H1 (cell line): Measurements from ENCODE around the gene ARHGAP32. TPM values are rescaled to one million over a fixed set of nuclear protein-coding genes. Genes with fewer than 3 reads are reported as not detected.

ENCODE experiments used
- CTCF ChIA-PET: fragments of 300-600 bp; sonication (Branson Sonifier 250); formaldehyde crosslinking; loops from one replicate; lab custom pipeline; 2021; ENCODE audit not compliant: partially characterized antibody; lab: Charles Lee
- POLR2A ChIA-PET: fragments of 300-600 bp; sonication (Branson Sonifier 250); formaldehyde crosslinking; loops from one replicate; lab custom pipeline; 2021; ENCODE audit warnings: inconsistent platforms; ENCODE audit not compliant: partially characterized antibody; lab: Charles Lee
- DNase-seq, 2 experiments: peaks; one replicate each; pipeline versions ENCODE4 v3.0.0 to v3.0.0-alpha.2; 2010 to 2022; ENCODE audit warnings: low spot score in 2 of 2, low read depth in 1 of 2, mixed read lengths in 1 of 2
- FAIRE-seq: peaks from 2 replicates; lab custom pipeline; 2011; peaks lifted over from hg19 to GRCh38; lab: Jason Lieb, UNC
- H2AFZ ChIP-seq: 2 replicates; pipeline ENCODE4 v1.8.1; 2012; ENCODE audit warnings: low read length, inconsistent platforms
- H2AK5ac ChIP-seq: 2 replicates; pipeline ENCODE4 v1.6.1; 2013; ENCODE audit warnings: low read depth, low read length
- H2BK120ac ChIP-seq: replicated peaks from 2 replicates; pipeline ENCODE3; 2013; ENCODE audit warnings: low read depth, low read length, inconsistent platforms
- H2BK12ac ChIP-seq: 2 replicates; pipeline ENCODE4 v1.6.1; 2013; ENCODE audit warnings: low read depth, low read length
- H2BK15ac ChIP-seq: 2 replicates; pipeline ENCODE4 v1.6.1; 2013; ENCODE audit warnings: low read length
- H2BK20ac ChIP-seq: 2 replicates; pipeline ENCODE4 v1.6.1; 2013; ENCODE audit warnings: low read length
- H2BK5ac ChIP-seq: 2 replicates; pipeline ENCODE4 v1.6.1; 2013; ENCODE audit warnings: low read depth, low read length
- H3K14ac ChIP-seq: 2 replicates; pipeline ENCODE4 v1.6.1; 2013; ENCODE audit warnings: inconsistent platforms; ENCODE audit not compliant: insufficient read length
- H3K18ac ChIP-seq: 2 replicates; pipeline ENCODE4 v1.6.1; 2013; ENCODE audit warnings: low read length; ENCODE audit errors: extremely low read depth
- H3K23ac ChIP-seq: 2 replicates; pipeline ENCODE4 v1.6.1; 2013; ENCODE audit warnings: inconsistent platforms; ENCODE audit not compliant: insufficient read length
- H3K23me2 ChIP-seq: 2 replicates; pipeline ENCODE4 v1.6.1; 2013; ENCODE audit warnings: low read depth, low read length
- H3K27ac ChIP-seq: 2 replicates; pipeline ENCODE4 v1.6.1; 2011; ENCODE audit warnings: low read depth, low read length, inconsistent platforms
- H3K27me3 ChIP-seq, 4 experiments: replicated peaks in 1 of 4; 1 replicate in 1 of 4; 2 replicates in 3 of 4; pipeline versions ENCODE4 v1.6.1 to v1.8.1; 2011 to 2013; ENCODE audit warnings: low read length in 3 of 4, mild to moderate bottlenecking in 3 of 4, inconsistent platforms in 2 of 4, mixed read lengths in 2 of 4, moderate library complexity in 1 of 4; ENCODE audit not compliant: control insufficient read depth in 3 of 4, insufficient read depth in 3 of 4; ENCODE audit errors: extremely low read depth in 1 of 4
- H3K36me3 ChIP-seq, 4 experiments: 2 replicates each; pipeline versions ENCODE4 v1.6.1 to v1.8.1; 2011 to 2013; ENCODE audit warnings: mild to moderate bottlenecking in 4 of 4, low read length in 3 of 4, moderate library complexity in 2 of 4, control low read depth in 1 of 4, inconsistent platforms in 1 of 4; ENCODE audit not compliant: insufficient read depth in 4 of 4, control insufficient read depth in 2 of 4
- H3K4ac ChIP-seq: replicated peaks from 2 replicates; pipeline ENCODE3; 2013; ENCODE audit warnings: low read length, low read depth, mixed read lengths, inconsistent platforms; ENCODE audit not compliant: insufficient read length
- H3K4me1 ChIP-seq, 4 experiments: replicated peaks in 1 of 4; 1 replicate in 1 of 4; 2 replicates in 3 of 4; pipeline versions ENCODE4 v1.6.1 to v1.8.1; 2011 to 2013; ENCODE audit warnings: low read length in 3 of 4, inconsistent platforms in 2 of 4, mixed read lengths in 1 of 4; ENCODE audit not compliant: insufficient read depth in 4 of 4, control insufficient read depth in 3 of 4
- H3K4me2 ChIP-seq, 2 experiments: 2 replicates each; pipeline versions ENCODE4 v1.6.1 to v1.8.1; 2011 to 2013; ENCODE audit warnings: low read depth in 2 of 2, low read length in 2 of 2, control low read depth in 1 of 2, inconsistent platforms in 1 of 2, mild to moderate bottlenecking in 1 of 2; ENCODE audit not compliant: insufficient read depth in 1 of 2
- H3K4me3 ChIP-seq, 4 experiments: fragments of 200-600, 300-600 bp in 1 of 4; sonication (generic), shearing (Covaris generic), sonication (Bioruptor Twin) in 1 of 4; 2 replicates each; pipeline versions ENCODE4 v1.5.1 to v1.8.1; 2011 to 2016; ENCODE audit warnings: low read length in 4 of 4, low read depth in 3 of 4, control low read depth in 2 of 4, inconsistent platforms in 2 of 4, mild to moderate bottlenecking in 2 of 4, mixed read lengths in 1 of 4, moderate library complexity in 1 of 4; ENCODE audit not compliant: insufficient read depth in 2 of 4; ENCODE audit errors: extremely low read depth in 1 of 4
- H3K56ac ChIP-seq: replicated peaks from 2 replicates; pipeline ENCODE3; 2013; ENCODE audit warnings: low read depth, mild to moderate bottlenecking, mixed read lengths, low read length, inconsistent platforms; ENCODE audit not compliant: insufficient read length
- H3K79me1 ChIP-seq: 2 replicates; pipeline ENCODE4 v1.6.1; 2013; ENCODE audit warnings: low read depth, low read length, control low read depth
- H3K79me2 ChIP-seq, 2 experiments: 2 replicates each; pipeline versions ENCODE4 v1.6.1 to v1.8.1; 2012 to 2013; ENCODE audit warnings: low read length in 2 of 2, mild to moderate bottlenecking in 2 of 2, inconsistent platforms in 1 of 2; ENCODE audit not compliant: insufficient read depth in 2 of 2, control insufficient read depth in 1 of 2
- H3K9ac ChIP-seq, 4 experiments: replicated peaks in 1 of 4; 1 replicate in 1 of 4; 2 replicates in 3 of 4; pipeline versions ENCODE4 v1.6.1 to v1.8.1; 2011 to 2013; ENCODE audit warnings: low read depth in 3 of 4, low read length in 3 of 4, control low read depth in 2 of 4, mild to moderate bottlenecking in 2 of 4, moderate library complexity in 2 of 4, inconsistent platforms in 1 of 4; ENCODE audit errors: extremely low read depth in 1 of 4
- H3K9me3 ChIP-seq, 2 experiments: 2 replicates each; pipeline versions ENCODE4 v1.6.1 to v1.8.1; 2012 to 2013; ENCODE audit warnings: mild to moderate bottlenecking in 2 of 2, moderate library complexity in 2 of 2, control low read depth in 1 of 2, inconsistent platforms in 1 of 2, low read depth in 1 of 2, low read length in 1 of 2, mixed read lengths in 1 of 2; ENCODE audit not compliant: insufficient read depth in 2 of 2
- H4K20me1 ChIP-seq, 2 experiments: replicated peaks in 1 of 2; 2 replicates each; pipeline versions ENCODE3 to v1.8.1; 2011 to 2013; ENCODE audit warnings: inconsistent platforms in 2 of 2, low read length in 2 of 2, mild to moderate bottlenecking in 1 of 2; ENCODE audit not compliant: insufficient read depth in 2 of 2, control insufficient read depth in 1 of 2
- H4K5ac ChIP-seq: 2 replicates; pipeline ENCODE4 v1.6.1; 2013; ENCODE audit warnings: low read length, low read depth, mixed read lengths, inconsistent platforms; ENCODE audit not compliant: insufficient read length
- H4K8ac ChIP-seq: 2 replicates; pipeline ENCODE4 v1.8.0; 2013; ENCODE audit warnings: mild to moderate bottlenecking, moderate library complexity, low read length, inconsistent platforms; ENCODE audit not compliant: insufficient read depth; ENCODE audit errors: extremely low read depth
- H4K91ac ChIP-seq: replicated peaks from 2 replicates; pipeline ENCODE3; 2013; ENCODE audit warnings: low read length, mixed read lengths, inconsistent platforms; ENCODE audit not compliant: insufficient read length
- CHD2 ChIP-seq: IDR thresholded peaks from 2 replicates; pipeline ENCODE4 v1.6.1; 2012; ENCODE audit warnings: low read length, improper control_type of control experiment
- CREB1 ChIP-seq: IDR thresholded peaks from 2 replicates; pipeline ENCODE4 v1.6.1; 2012; ENCODE audit warnings: inconsistent platforms
- EZH2 ChIP-seq: fragments of 200-600 bp; sonication (generic); IDR thresholded peaks from 2 replicates; pipeline ENCODE4 v1.7.1; 2012; ENCODE audit warnings: low read depth, mild to moderate bottlenecking, moderate library complexity, low read length, inconsistent platforms; ENCODE audit not compliant: severe bottlenecking
- JUN ChIP-seq: IDR thresholded peaks from 2 replicates; pipeline ENCODE4 v1.6.1; 2011; ENCODE audit warnings: low read depth, mild to moderate bottlenecking, improper control_type of control experiment, low read length
- POLR2A ChIP-seq, 2 experiments: IDR thresholded peaks; 1 replicate in 1 of 2; 2 replicates in 1 of 2; pipeline ENCODE4 v1.6.1; 2011; ENCODE audit warnings: low read depth in 2 of 2, low read length in 2 of 2, mild to moderate bottlenecking in 2 of 2; ENCODE audit errors: control extremely low read depth in 1 of 2
- SAP30 ChIP-seq: fragments of 300-600 bp; sonication (generic); IDR thresholded peaks from 2 replicates; pipeline ENCODE4 v1.7.1; 2012; ENCODE audit warnings: low read length, moderate library complexity, mild to moderate bottlenecking, inconsistent platforms; ENCODE audit not compliant: insufficient read depth, insufficient replicate concordance
- SIN3A ChIP-seq, 2 experiments: IDR thresholded peaks in 1 of 2; conservative IDR thresholded peaks in 1 of 2; 2 replicates each; pipeline ENCODE4 v1.6.1; 2011 to 2012; ENCODE audit warnings: low read length in 2 of 2, improper control_type of control experiment in 1 of 2, low read depth in 1 of 2, mild to moderate bottlenecking in 1 of 2
- TAF7 ChIP-seq: optimal IDR thresholded peaks from 2 replicates; pipeline ENCODE3; 2011; ENCODE audit warnings: low read depth, mild to moderate bottlenecking, inconsistent platforms, low read length, moderate library complexity, borderline replicate concordance
- TCF12 ChIP-seq: IDR thresholded peaks from 2 replicates; pipeline ENCODE4 v1.6.1; 2011; ENCODE audit warnings: low read depth, mild to moderate bottlenecking, low read length
- WGBS, 2 experiments: shearing (Covaris generic) in 1 of 2; methylation state at CpG; one replicate each; pipeline versions ENCODE4 v1.1.6 to v1.1.7; 2013 to 2015; ENCODE audit warnings: low lambda C conversion rate in 2 of 2, mixed read lengths in 2 of 2, inconsistent platforms in 1 of 2, low coverage in 1 of 2, missing lambda C conversion rate in 1 of 2; ENCODE audit not compliant: insufficient replicate concordance in 2 of 2, insufficient coverage in 1 of 2, insufficient read length in 1 of 2; ENCODE audit errors: extremely low coverage in 1 of 2, missing lambda C conversion rate in 1 of 2; 5-methylcytosine and 5-hydroxymethylcytosine counted together
- polyA plus RNA-seq, 7 experiments: library from polyadenylated mRNA; depleted of rRNA in 3 of 7; stranded (reverse) in 5 of 7; unstranded in 2 of 7; fragments of >200 nt in 5 of 7; fragments of 200-250 nt in 2 of 7; gene quantifications; 1 replicate in 5 of 7; 2 replicates in 1 of 7; 4 replicates in 1 of 7; pipeline versions ENCODE4 v1.2.1 to v1.2.3, GENCODE V29; 2011 to 2013; ENCODE audit warnings: missing spikeins in 2 of 7, mixed read lengths in 2 of 7
- total RNA-seq: library from RNA; stranded (reverse); fragmentation: NEBNext Ultra II Directional; extraction: Animal tissue kit (Norgen Biotek cat#: 25700); gene quantifications from 2 replicates; pipeline ENCODE4 v1.2.1, GENCODE V29; 2021

ARHGAP32 gene
- total and polyA plus RNA-seq, 2 of the 8 experiments (the other 6 are each of a cell fraction or from before 2014, with no cell fraction given): 13.7 to 30.0 TPM

GRCh38 chr11:128940156-128940555 lies 252.0 kb downstream of the ARHGAP32 start:
- peak overlapping the region; percentile 84; the same call in 1 of the 2 replicates for H2BK12ac ChIP-seq
- FAIRE-seq (no peak), DNase-seq (no peak)
- H4K20me1 ChIP-seq: no peaks in the 10 kb centered on the region
- 0 out of 2 replicates have a peak overlapping the region, but pooled peaks have one; percentile 61 for H2BK20ac ChIP-seq
- 86% methylated on average over 5 of the region's 5 CpGs; no CpG with 5 or more reads in 1 of the 2 experiments for WGBS, 2 experiments
- H3K4me1 ChIP-seq: peaks cover 0 to 12% (median 9%) of the 10 kb centered on the region in 4 experiments; a peak in 6 of 7 replicates
- H3K18ac ChIP-seq: peak overlapping the region; percentile 32; the same call in 1 of the 2 replicates
- H3K23ac ChIP-seq: no peak overlapping the region
- no peaks in the 10 kb centered on the region for H3K36me3 ChIP-seq
- CTCF ChIA-PET: interaction anchor here (1.0 to 14.7 kb wide), 8 partner anchors 10 to 436 kb away, joined by 3 to 243 read pairs (median 5); partner anchors contain the start of gene KCNJ5
- no peak overlapping the region for H4K8ac ChIP-seq
- H4K91ac ChIP-seq: peak overlapping the region; percentile 31
- H2AFZ ChIP-seq: peak overlapping the region; percentile 65; the same call in 1 of the 2 replicates
- no peak overlapping the region for H3K14ac ChIP-seq
- H3K27ac ChIP-seq: no peak overlapping the region
- H3K9ac ChIP-seq: no peak overlapping the region
- no peak overlapping the region for H3K4me2 ChIP-seq
- H3K23me2 ChIP-seq: no peaks in the 10 kb centered on the region
- no peak overlapping the region for H2BK15ac ChIP-seq
- no peak overlapping the region for H3K4me3 ChIP-seq
- 0 out of 2 replicates have a peak overlapping the region, but pooled peaks have one; percentile 45 for H2AK5ac ChIP-seq
- H3K9me3 ChIP-seq: no peaks in the 10 kb centered on the region
- no peaks in the 10 kb centered on the region for H3K79me1 ChIP-seq
- peaks cover 0 to 6% (median 0%) of the 10 kb centered on the region in 4 experiments; a peak in 3 of 7 replicates for H3K27me3 ChIP-seq
- H2BK120ac ChIP-seq: no peak overlapping the region
- no peak for TF ChIP-seq CHD2
- TF ChIP-seq CREB1: no peak
- no peak for TF ChIP-seq EZH2
- TF ChIP-seq TCF12: no peak
- no peak for TF ChIP-seq POLR2A (IDR thresholded peaks at IDR 0.05; ENCODE audit: control extremely low read depth in 1 of 2, low read depth in 2 of 2, low read length in 2 of 2)
- TF ChIP-seq TAF7: no peak
- TF ChIP-seq SAP30: no peak
- no peak for TF ChIP-seq JUN
- TF ChIP-seq SIN3A (conservative IDR thresholded peaks at IDR 0.05 in 1 of 2, IDR thresholded peaks at IDR 0.05 in 1 of 2; ENCODE audit: low read depth in 1 of 2, low read length in 2 of 2): no peak
- TF ChIP-seq, all 59 proteins: peak for 0
- POLR2A ChIA-PET: interaction anchor here (1.0 kb wide), 2 partner anchors 9 to 12 kb away, joined by 3 read pairs; no protein-coding TSS in a partner anchor
- Histone ChIP-seq H3K4ac (no peak overlapping the region), H4K5ac (no peak overlapping the region), H2BK5ac (peak overlapping the region; percentile 60; the same call in 1 of the 2 replicates), H3K56ac (no peak overlapping the region), H3K79me2 (no peaks in the 10 kb centered on the region)
